HG02610 (cell line): ENCODE measurements around the gene SLC35E4.

Source experiments
- ATAC-seq: cut with Tn5 transposase; IDR thresholded peaks from one replicate; pipeline ENCODE4 v1.9.1; 2021; ENCODE audit warnings: mild to moderate bottlenecking, moderate library complexity; ENCODE audit not compliant: unreplicated experiment

The SLC35E4 gene

DNA sequence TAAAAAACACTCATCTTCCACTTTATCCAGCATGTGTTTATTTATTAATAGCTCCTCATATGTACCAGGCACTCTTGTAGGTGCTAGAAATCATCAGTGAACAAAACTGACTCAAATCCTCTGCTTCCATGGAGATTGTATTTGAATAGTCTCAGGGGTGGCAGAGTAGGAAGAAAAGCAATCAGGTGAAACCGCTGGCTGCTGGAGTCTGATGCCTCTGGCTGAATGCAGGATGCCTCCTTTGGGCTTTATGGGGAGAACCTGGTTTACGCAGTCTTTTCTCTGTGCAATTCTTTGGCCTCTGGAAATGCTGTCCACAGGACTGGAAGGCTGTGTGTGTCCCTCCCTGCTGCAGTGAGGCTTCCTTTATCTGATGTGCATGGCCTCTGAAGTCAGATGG is 46.2 kb downstream of the SLC35E4 start:
- no peak for ATAC-seq

DNA sequence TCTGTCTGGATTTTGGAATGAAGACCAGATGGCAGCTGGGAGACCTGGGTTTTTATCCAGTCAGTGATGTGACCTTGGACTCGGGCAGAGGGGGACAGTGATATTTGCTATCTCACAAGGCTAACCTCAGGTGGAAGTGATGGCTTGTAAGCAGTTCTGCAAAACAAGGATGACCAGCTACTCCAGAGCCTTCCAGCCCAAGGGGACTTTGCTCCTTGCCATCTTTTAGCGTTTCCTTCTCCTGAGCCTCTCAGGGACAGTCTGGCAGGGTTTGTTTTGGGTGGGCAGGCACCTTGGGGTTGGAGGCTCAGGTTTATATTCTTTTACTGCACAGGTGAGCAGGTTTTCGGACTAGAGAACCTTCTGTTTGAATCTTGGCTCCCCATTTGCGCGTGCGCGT is 49.6 kb downstream of the SLC35E4 start:
- no peak for ATAC-seq

DNA sequence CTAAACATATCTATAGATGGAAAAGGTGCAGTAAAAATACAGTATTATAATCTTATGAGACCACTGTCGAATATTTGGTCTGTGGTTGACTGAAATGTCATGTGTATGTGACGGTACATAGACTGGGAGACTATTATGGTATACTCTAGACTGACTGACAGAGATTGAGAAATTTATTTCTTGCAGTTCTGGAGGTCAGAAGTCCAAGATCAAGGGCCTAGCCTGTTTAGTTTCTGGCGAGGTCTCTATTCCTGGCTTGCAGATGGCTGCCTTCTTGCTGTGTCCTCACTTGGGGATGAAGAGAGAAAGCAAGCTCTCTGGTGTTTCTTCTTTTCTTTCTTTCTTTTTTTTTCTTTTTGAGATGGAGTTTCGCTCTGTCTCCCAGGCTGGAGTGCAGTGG is 51.8 kb downstream of the SLC35E4 start:
- ATAC-seq, result no peak

- no peak for ATAC-seq
Observed at GRCh38 chr22:30689622-30690021, 54.0 kb downstream of the SLC35E4 start.

GRCh38 chr22:30691204-30691603 is 55.6 kb downstream of the SLC35E4 start:
- ATAC-seq, result no peak

GRCh38 chr22:30694171-30694639 is 58.6 kb downstream of the SLC35E4 start:
- no peak for ATAC-seq

DNA sequence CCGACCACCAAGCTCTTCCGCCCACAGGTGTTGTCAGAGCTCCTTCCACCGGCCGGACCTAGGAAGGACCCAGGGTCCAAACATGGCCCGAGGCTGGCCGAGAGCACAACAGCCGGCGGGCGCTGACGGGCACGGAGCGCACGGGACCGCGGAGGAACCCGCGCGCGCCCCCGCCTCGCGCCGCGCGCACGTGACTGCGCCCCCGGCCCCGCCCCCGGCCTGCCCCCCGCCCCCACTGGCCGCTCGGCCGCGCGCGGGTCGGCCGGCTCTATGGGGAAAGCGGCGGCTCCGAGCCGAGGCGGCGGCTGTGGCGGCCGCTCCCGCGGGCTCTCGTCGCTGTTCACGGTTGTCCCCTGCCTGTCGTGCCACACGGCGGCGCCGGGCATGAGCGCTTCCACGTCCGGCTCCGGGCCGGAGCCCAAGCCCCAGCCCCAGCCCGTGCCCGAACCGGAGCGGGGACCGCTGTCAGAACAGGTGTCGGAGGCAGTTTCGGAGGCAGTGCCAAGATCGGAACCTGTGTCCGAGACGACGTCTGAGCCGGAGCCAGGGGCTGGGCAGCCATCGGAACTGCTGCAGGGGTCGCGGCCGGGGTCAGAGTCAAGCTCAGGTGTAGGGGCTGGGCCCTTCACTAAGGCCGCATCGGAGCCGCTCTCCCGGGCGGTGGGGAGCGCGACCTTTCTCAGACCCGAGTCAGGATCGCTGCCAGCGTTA is 59.2 kb downstream of the SLC35E4 start, which contains the start of gene OSBP2:
Gene OSBP2 (plus strand): TSS at position 235 of the 711 bp plus-strand sequence. CDS start 36 bp downstream, at position 271.
- ATAC-seq, result no peak

- no peak for ATAC-seq
Observed at GRCh38 chr22:30695351-30695851, 59.8 kb downstream of the SLC35E4 start.

GRCh38 chr22:30695871-30696655 is 60.5 kb downstream of the SLC35E4 start:
- ATAC-seq, result no peak
